Esophagus muscularis mucosa (tissue), 4 donors: Measurements from ENCODE around the gene GMCL1.

Experiments used
- EP300 ChIP-seq: sonication (generic); formaldehyde crosslinking; IDR thresholded peaks from one replicate; pipeline ENCODE4 v1.6.1; 2017; ENCODE audit warnings: antibody characterized with exemption
- POLR2A ChIP-seq: fragments of 450-650 bp; IDR thresholded peaks from one replicate; pipeline ENCODE4 v1.6.1; 2017; ENCODE audit warnings: antibody characterized with exemption, moderate library complexity, mild to moderate bottlenecking, low read depth
- POLR2AphosphoS5 ChIP-seq, 2 donors: sonication (generic); formaldehyde crosslinking; IDR thresholded peaks; one replicate each; pipeline ENCODE4 v1.6.1; 2017; ENCODE audit warnings: antibody characterized with exemption in 2 of 2
- TF ChIP-seq, protein P1 (sequence below), 3 experiments: fragments of 200-600 bp in 2 of 3; fragments of 450-650 bp in 1 of 3; sonication (generic) in 2 of 3; IDR thresholded peaks; one replicate each; pipeline ENCODE4 v1.5.1; 2017 to 2019; ENCODE audit warnings: antibody characterized with exemption in 3 of 3, mild to moderate bottlenecking in 2 of 3, moderate library complexity in 1 of 3

DNA sequence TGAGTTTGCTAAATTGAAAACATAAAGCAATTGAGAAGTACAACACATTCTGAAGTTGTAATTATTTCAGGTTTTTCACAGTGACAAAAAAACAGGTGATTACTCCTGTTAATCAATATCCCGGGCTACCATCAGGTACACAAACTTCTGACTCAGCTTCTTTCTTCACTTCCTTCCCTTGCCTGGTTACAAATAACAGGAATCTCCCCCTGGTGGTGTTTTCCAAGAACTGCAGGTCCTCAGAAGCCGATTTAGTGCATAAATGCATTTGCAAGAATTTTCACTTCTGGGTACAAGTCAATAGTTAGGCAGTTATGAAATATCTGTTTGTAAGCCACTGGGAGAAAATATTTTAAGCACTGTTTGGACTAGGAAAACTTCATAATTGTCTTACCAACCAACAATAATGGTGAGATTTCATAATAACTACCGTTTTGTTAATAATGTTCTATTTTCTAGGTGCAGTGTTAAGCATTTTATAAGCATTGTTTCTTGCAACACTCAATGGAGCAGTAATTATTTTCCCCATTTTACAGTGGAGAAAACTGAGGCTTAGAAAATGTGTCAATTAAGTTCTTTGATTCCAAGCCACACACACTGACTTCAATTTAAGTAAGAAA, 12.4 kb upstream of the GMCL1 start:
- TF ChIP-seq POLR2AphosphoS5 (IDR thresholded peaks at IDR 0.05): peak in 1 of 2 donors; percentile 31
- TF ChIP-seq, protein P1, sequence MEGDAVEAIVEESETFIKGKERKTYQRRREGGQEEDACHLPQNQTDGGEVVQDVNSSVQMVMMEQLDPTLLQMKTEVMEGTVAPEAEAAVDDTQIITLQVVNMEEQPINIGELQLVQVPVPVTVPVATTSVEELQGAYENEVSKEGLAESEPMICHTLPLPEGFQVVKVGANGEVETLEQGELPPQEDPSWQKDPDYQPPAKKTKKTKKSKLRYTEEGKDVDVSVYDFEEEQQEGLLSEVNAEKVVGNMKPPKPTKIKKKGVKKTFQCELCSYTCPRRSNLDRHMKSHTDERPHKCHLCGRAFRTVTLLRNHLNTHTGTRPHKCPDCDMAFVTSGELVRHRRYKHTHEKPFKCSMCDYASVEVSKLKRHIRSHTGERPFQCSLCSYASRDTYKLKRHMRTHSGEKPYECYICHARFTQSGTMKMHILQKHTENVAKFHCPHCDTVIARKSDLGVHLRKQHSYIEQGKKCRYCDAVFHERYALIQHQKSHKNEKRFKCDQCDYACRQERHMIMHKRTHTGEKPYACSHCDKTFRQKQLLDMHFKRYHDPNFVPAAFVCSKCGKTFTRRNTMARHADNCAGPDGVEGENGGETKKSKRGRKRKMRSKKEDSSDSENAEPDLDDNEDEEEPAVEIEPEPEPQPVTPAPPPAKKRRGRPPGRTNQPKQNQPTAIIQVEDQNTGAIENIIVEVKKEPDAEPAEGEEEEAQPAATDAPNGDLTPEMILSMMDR (IDR thresholded peaks at IDR 0.05): peak; percentile 95 to 99 (median 95)
- no peak for TF ChIP-seq POLR2A
- TF ChIP-seq EP300: no peak
